HepG2 (cell line): ENCODE data around the gene PPP4C. TPM values are rescaled to one million over a fixed set of nuclear protein-coding genes. Genes with fewer than 3 reads are reported as not detected.

ENCODE experiments used
- ATAC-seq: fragments of 200-7000 bp; cut with Tn5 transposase; 3 replicates; pipeline ENCODE4 v1.9.1; 2020; ENCODE audit warnings: mild to moderate bottlenecking, moderate library complexity
- BruUV-seq: library from RNA; stranded (reverse); fragments of 400-500 nt; replicated peaks from 2 replicates; lab custom pipeline; 2021; lab: Mats Ljungman, UMichigan
- CTCF ChIA-PET: fragments of 300-600 bp; formaldehyde crosslinking; extraction: SDS; loops from one replicate; lab custom pipeline; 2021; ENCODE audit warnings: low total read pairs, inconsistent platforms, low intra/inter-chr PET ratio; lab: Yijun Ruan, JAX
- POLR2A ChIA-PET: fragments of 350-600 bp; sonication (Branson Sonifier 250); formaldehyde crosslinking; loops from one replicate; lab custom pipeline; 2020; ENCODE audit warnings: antibody characterized with exemption, inconsistent platforms; lab: Yijun Ruan, JAX
- DNase-seq: peaks from one replicate; pipeline ENCODE4 v3.0.0-alpha.2; 2015; ENCODE audit warnings: low spot score
- FAIRE-seq: peaks from 3 replicates; lab custom pipeline; 2011; peaks lifted over from hg19 to GRCh38; lab: Jason Lieb, UNC
- H2AFZ ChIP-seq: one replicate; pipeline ENCODE4 v1.6.1; 2011; ENCODE audit warnings: low read length, inconsistent platforms
- H3K27ac ChIP-seq: fragments of 300-600 bp; 3 replicates; pipeline ENCODE4 v1.8.0; 2011; ENCODE audit warnings: mixed run types, mild to moderate bottlenecking, mixed read lengths, low read length, inconsistent platforms; ENCODE audit not compliant: insufficient read depth; ENCODE audit errors: extremely low read length
- H3K27me3 ChIP-seq, 2 experiments: fragments of 200-600 bp in 1 of 2; 2 replicates in 1 of 2; 3 replicates in 1 of 2; pipeline versions ENCODE4 v1.6.0 to v1.8.0; 2011; ENCODE audit warnings: low read length in 2 of 2, mild to moderate bottlenecking in 2 of 2, moderate library complexity in 2 of 2, inconsistent platforms in 1 of 2; ENCODE audit not compliant: insufficient read depth in 2 of 2, control insufficient read depth in 1 of 2
- H3K36me3 ChIP-seq, 2 experiments: fragments of 200-600 bp in 1 of 2; replicated peaks in 1 of 2; 2 replicates in 1 of 2; 3 replicates in 1 of 2; pipeline versions ENCODE4 v1.5.1 to v1.8.0; 2011; ENCODE audit warnings: low read length in 2 of 2, inconsistent platforms in 1 of 2; ENCODE audit not compliant: insufficient read depth in 2 of 2, control insufficient read depth in 1 of 2
- H3K4me1 ChIP-seq: 2 replicates; pipeline ENCODE4 v1.5.1; 2012; ENCODE audit warnings: low read length, inconsistent platforms; ENCODE audit not compliant: insufficient read depth
- H3K4me2 ChIP-seq: 2 replicates; pipeline ENCODE4 v1.6.0; 2011; ENCODE audit warnings: low read depth, low read length, inconsistent platforms
- H3K4me3 ChIP-seq, 3 experiments: fragments of 200-600 bp in 1 of 3; sonication (generic), shearing (Covaris generic) in 1 of 3; replicated peaks in 1 of 3; 2 replicates each; pipeline ENCODE4 v1.5.1; 2011 to 2016; ENCODE audit warnings: low read length in 3 of 3, inconsistent platforms in 2 of 3, low read depth in 2 of 3, mild to moderate bottlenecking in 2 of 3, control low read depth in 1 of 3, mixed read lengths in 1 of 3; ENCODE audit not compliant: insufficient read depth in 1 of 3
- H3K79me2 ChIP-seq: one replicate; pipeline ENCODE4 v1.6.1; 2011; ENCODE audit warnings: low read length, inconsistent platforms; ENCODE audit not compliant: insufficient read depth
- H3K9ac ChIP-seq: 2 replicates; pipeline ENCODE4 v1.6.0; 2011; ENCODE audit warnings: mild to moderate bottlenecking, low read depth, low read length, inconsistent platforms; ENCODE audit not compliant: insufficient read depth
- H3K9me3 ChIP-seq: 2 replicates; pipeline ENCODE4 v1.5.1; 2012; ENCODE audit warnings: mild to moderate bottlenecking, low read length
- H4K20me1 ChIP-seq: 2 replicates; pipeline ENCODE4 v1.6.0; 2011; ENCODE audit warnings: inconsistent platforms, mild to moderate bottlenecking, low read length, moderate library complexity; ENCODE audit not compliant: insufficient read depth
- ATF7 ChIP-seq, 2 experiments: fragments of 450-650 bp in 1 of 2; sonication (generic) in 1 of 2; formaldehyde crosslinking in 1 of 2; IDR thresholded peaks; 2 replicates each; pipeline versions ENCODE4 v1.4.0 to v1.6.1; 2016 to 2020; ENCODE audit warnings: antibody characterized with exemption in 1 of 2, mild to moderate bottlenecking in 1 of 2, missing genetic modification reagents in 1 of 2
- HNF1B ChIP-seq: sonication (generic); formaldehyde crosslinking; IDR thresholded peaks from 2 replicates; pipeline ENCODE4 v1.5.1; 2020; ENCODE audit warnings: mild to moderate bottlenecking, moderate library complexity, missing genetic modification reagents
- HOXA3 ChIP-seq: sonication (generic); formaldehyde crosslinking; IDR thresholded peaks from 2 replicates; pipeline ENCODE4 v1.5.0; 2020; ENCODE audit warnings: missing genetic modification reagents
- KLF12 ChIP-seq: sonication (generic); formaldehyde crosslinking; IDR thresholded peaks from 2 replicates; pipeline ENCODE4 v1.4.0; 2020; ENCODE audit warnings: missing genetic modification reagents, borderline replicate concordance
- MAX ChIP-seq: IDR thresholded peaks from 2 replicates; pipeline ENCODE4 v1.6.1; 2012; ENCODE audit warnings: inconsistent platforms
- MIXL1 ChIP-seq: IDR thresholded peaks from 2 replicates; pipeline ENCODE4 v1.6.1; 2016
- MYC ChIP-seq: sonication (generic); formaldehyde crosslinking; IDR thresholded peaks from 2 replicates; pipeline ENCODE4 v1.9.0; 2021; ENCODE audit warnings: missing genetic modification reagents, borderline replicate concordance
- NFE2 ChIP-seq: sonication (generic); formaldehyde crosslinking; IDR thresholded peaks from 2 replicates; pipeline ENCODE4 v1.4.0; 2020; ENCODE audit warnings: missing genetic modification reagents
- PATZ1 ChIP-seq: sonication (generic); formaldehyde crosslinking; IDR thresholded peaks from 2 replicates; pipeline ENCODE4 v1.4.0; 2020; ENCODE audit warnings: missing genetic modification reagents
- REL ChIP-seq: sonication (generic); formaldehyde crosslinking; conservative IDR thresholded peaks from 2 replicates; pipeline ENCODE4 v1.8.0; 2022; ENCODE audit warnings: mild to moderate bottlenecking, missing genetic modification reagents, moderate library complexity
- SMARCC2 ChIP-seq: fragments of 450-650 bp; IDR thresholded peaks from 2 replicates; pipeline ENCODE4 v1.6.1; 2017; ENCODE audit warnings: antibody characterized with exemption, mild to moderate bottlenecking
- XBP1 ChIP-seq: sonication (generic); formaldehyde crosslinking; IDR thresholded peaks from 2 replicates; pipeline ENCODE4 v1.5.0; 2020; ENCODE audit warnings: missing genetic modification reagents
- ZBTB38 ChIP-seq: sonication (generic); formaldehyde crosslinking; IDR thresholded peaks from 2 replicates; pipeline ENCODE4 v1.5.1; 2020; ENCODE audit warnings: mild to moderate bottlenecking, missing genetic modification reagents
- ZC3H4 ChIP-seq: sonication (generic); formaldehyde crosslinking; IDR thresholded peaks from 2 replicates; pipeline ENCODE4 v1.4.0; 2020; ENCODE audit warnings: missing genetic modification reagents, borderline replicate concordance
- ZEB1 ChIP-seq: IDR thresholded peaks from 2 replicates; pipeline ENCODE4 v1.6.1; 2012; ENCODE audit warnings: mild to moderate bottlenecking, low read depth, inconsistent platforms; ENCODE audit not compliant: insufficient replicate concordance
- ZFX ChIP-seq: sonication (generic); formaldehyde crosslinking; IDR thresholded peaks from 2 replicates; pipeline ENCODE4 v1.4.0; 2020; ENCODE audit warnings: mild to moderate bottlenecking, low read depth, missing genetic modification reagents, moderate library complexity
- ZNF225 ChIP-seq: sonication (generic); formaldehyde crosslinking; IDR thresholded peaks from 2 replicates; pipeline ENCODE4 v1.4.0; 2020; ENCODE audit warnings: mild to moderate bottlenecking, missing genetic modification reagents
- ZNF333 ChIP-seq: sonication (generic); formaldehyde crosslinking; IDR thresholded peaks from 2 replicates; pipeline ENCODE4 v1.4.0; 2020; ENCODE audit warnings: mild to moderate bottlenecking, missing genetic modification reagents, borderline replicate concordance
- ZNF572 ChIP-seq: sonication (generic); formaldehyde crosslinking; IDR thresholded peaks from 2 replicates; pipeline ENCODE4 v1.5.1; 2020; ENCODE audit warnings: mild to moderate bottlenecking, missing genetic modification reagents
- ZNF605 ChIP-seq: sonication (generic); formaldehyde crosslinking; IDR thresholded peaks from 2 replicates; pipeline ENCODE4 v1.8.0; 2022; ENCODE audit warnings: mild to moderate bottlenecking, missing genetic modification reagents
- ZNF724P ChIP-seq: sonication (generic); formaldehyde crosslinking; IDR thresholded peaks from 2 replicates; pipeline ENCODE4 v1.8.0; 2022; ENCODE audit warnings: missing genetic modification reagents, borderline replicate concordance
- WGBS: methylation state at CpG from one replicate; pipeline ENCODE4 v1.1.6; 2017; ENCODE audit warnings: low lambda C conversion rate; 5-methylcytosine and 5-hydroxymethylcytosine counted together
- in situ Hi-C: cut with HindIII; loops from 2 replicates; pipeline ENCODE4 v1.10.0; 2017; ENCODE audit warnings: low pct_unique_long_range_greater_than_20kb; ENCODE audit not compliant: extremely low pct_ligation_motif_present
- intact Hi-C: fragments of 100-400 bp; cut with micrococcal nuclease; formaldehyde crosslinking; loops from one replicate; pipeline ENCODE4 v1.10.0; 2022; ENCODE audit not compliant: unreplicated experiment
- polyA plus RNA-seq, 8 experiments: library from polyadenylated mRNA; depleted of rRNA in 3 of 8; stranded (reverse) in 7 of 8; unstranded in 1 of 8; fragments of >200 nt; fragmentation: Illumina TruSeq in 4 of 8; extraction: Trizol in 4 of 8; gene quantifications; 2 replicates each; pipeline versions ENCODE4 v1.2.1 to v1.2.3, GENCODE V29; 2011 to 2016; ENCODE audit warnings: low read depth in 4 of 8, missing spikeins in 1 of 8, mixed read lengths in 1 of 8; ENCODE audit not compliant: insufficient read depth in 1 of 8
- total RNA-seq, 5 experiments: library from RNA; depleted of rRNA; stranded (reverse); fragments of >200 nt; fragmentation: Illumina TruSeq; extraction: Trizol; gene quantifications; 2 replicates each; pipeline ENCODE4 v1.2.3, GENCODE V29; 2016; ENCODE audit warnings: low read depth in 1 of 5

Gene PPP4C
- total and polyA plus RNA-seq, 2 of the 13 experiments (the other 11 are each of a cell fraction or from before 2014, with no cell fraction given), result 176 to 220 TPM

GRCh38 chr16:30121741-30122571 lies 46.2 kb downstream of the PPP4C start:
- Histone ChIP-seq H3K36me3 (peaks cover 5 to 14% of the 10 kb centered on the region in 2 experiments), H3K79me2 (no peaks in the 10 kb centered on the region), H3K4me2 (peak overlapping the region; percentile 94), H3K4me3 (peak overlapping the region; percentile 81 to 93 (median 93)), H3K27ac (peak overlapping the region; percentile 60), H3K9me3 (no peaks in the 10 kb centered on the region), H2AFZ (no peak overlapping the region), H3K27me3 (no peaks in the 10 kb centered on the region), H3K9ac (peak overlapping the region; percentile 73), H4K20me1 (no peaks in the 10 kb centered on the region), H3K4me1 (peaks cover 55% of the 10 kb centered on the region)
- ChIA-PET CTCF (no interaction called here), POLR2A (interaction anchor here (1.5 to 2.1 kb wide), 3 partner anchors 10 to 56 kb away, joined by 4 to 8 read pairs (median 5); partner anchors contain the start of gene ALDOA)
- ATAC-seq (peak; percentile 17), FAIRE-seq (no peak), DNase-seq (no peak)
- in situ Hi-C loops (no loop called here), intact Hi-C loops (no loop called here)
- WGBS, result 77% methylated on average over 30 of the region's 31 CpGs
- no TSS peak for BruUV-seq
- peak; percentile 88; the same call in 1 of the 2 replicates for TF ChIP-seq ZBTB38 (CRISPR knock-in tag)
- TF ChIP-seq ZNF572, result peak; percentile 41; the same call in 1 of the 2 replicates
- TF ChIP-seq HNF1B (CRISPR knock-in tag), result 0 out of 2 replicates have a peak, but pooled peaks have one; percentile 33
- no peak for TF ChIP-seq ZNF225 (CRISPR knock-in tag)
- peak; percentile 21; the same call in 1 of the 2 replicates for TF ChIP-seq PATZ1 (CRISPR knock-in tag)
- no peak for TF ChIP-seq ZNF333 (CRISPR knock-in tag)
- no peak for TF ChIP-seq ZEB1
- no peak for TF ChIP-seq XBP1 (CRISPR knock-in tag)
- TF ChIP-seq KLF12 (CRISPR knock-in tag), result 0 out of 2 replicates have a peak, but pooled peaks have one; percentile 10
- no peak for TF ChIP-seq ZC3H4
- no peak for TF ChIP-seq SMARCC2
- 0 out of 2 replicates have a peak, but pooled peaks have one; percentile 7 for TF ChIP-seq REL (CRISPR knock-in tag)
- peak; percentile 32; the same call in 1 of the 2 replicates for TF ChIP-seq MYC (CRISPR knock-in tag)
- no peak for TF ChIP-seq NFE2 (CRISPR knock-in tag)
- 0 out of 2 replicates have a peak, but pooled peaks have one; percentile 10 for TF ChIP-seq MAX
- no peak for TF ChIP-seq ZNF724P (CRISPR knock-in tag)
- TF ChIP-seq ZFX (CRISPR knock-in tag), result peak; percentile 26; the same call in 1 of the 2 replicates
- TF ChIP-seq ZNF605 (CRISPR knock-in tag), result 0 out of 2 replicates have a peak, but pooled peaks have one; percentile 40
- no peak for TF ChIP-seq ATF7 (IDR thresholded peaks at IDR 0.05)
- TF ChIP-seq ATF7 (CRISPR knock-in tag; IDR thresholded peaks at IDR 0.05), result peak; percentile 55; the same call in 1 of the 2 replicates
- TF ChIP-seq HOXA3 (CRISPR knock-in tag), result peak; percentile 31; the same call in 1 of the 2 replicates
- no peak for TF ChIP-seq MIXL1 (CRISPR knock-in tag)
